T-helper 22 cell (primary cell): ENCODE measurements around the gene HTR3C.

Source experiments
- DNase-seq: peaks from one replicate; pipeline ENCODE4 v3.0.0-alpha.2; 2020; ENCODE audit warnings: low read depth

The HTR3C gene

DNA sequence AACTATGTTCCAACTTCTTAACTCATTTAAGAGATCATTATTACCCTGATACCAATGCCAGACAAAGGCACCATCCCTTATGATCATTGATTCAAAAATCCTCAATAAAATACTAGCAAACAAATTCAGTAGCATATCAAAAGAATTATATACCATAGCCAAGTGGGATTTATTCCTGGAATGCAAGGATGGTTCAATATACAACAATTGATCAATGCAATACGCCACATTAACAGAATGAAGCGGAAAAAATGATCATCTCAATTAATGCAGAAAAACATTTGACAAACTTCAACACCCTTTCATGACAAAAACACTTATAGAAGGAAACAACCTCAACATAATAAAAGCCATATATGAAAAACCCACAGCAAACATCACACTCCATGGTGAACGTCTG lies 39.4 kb downstream of the HTR3C start:
- no peak for DNase-seq

DNA sequence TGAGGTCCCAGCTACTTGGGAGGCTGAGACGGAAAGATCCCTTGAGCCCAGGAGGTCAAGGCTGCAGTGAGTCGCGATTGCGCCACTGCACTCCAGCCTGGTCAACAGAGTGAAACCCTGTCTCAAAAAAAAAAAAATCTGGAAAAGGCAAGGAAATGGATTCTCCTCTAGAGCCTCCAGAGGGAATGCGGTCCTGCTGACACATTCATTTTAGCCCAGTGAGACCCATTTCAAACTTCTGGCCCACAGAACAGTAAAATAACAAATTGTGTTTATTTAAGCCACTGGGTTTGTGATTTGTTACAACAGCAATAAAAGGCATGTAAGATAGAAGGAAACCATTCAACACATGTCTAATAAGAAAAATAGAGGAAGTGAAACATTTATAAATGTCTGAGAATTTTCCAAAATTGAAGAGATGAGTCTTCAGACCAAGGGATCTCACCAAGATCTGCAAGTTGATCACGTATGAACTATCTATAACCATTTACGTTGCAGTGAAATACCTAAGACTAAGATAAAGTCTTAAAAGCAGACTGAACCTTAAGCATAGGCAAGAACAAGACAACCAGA lies 44.0 kb downstream of the HTR3C start, which contains the start of gene HTR3E:
Gene HTR3E, plus strand, starts transcription at position 254 of the 573 bp plus-strand sequence. CDS start 466 bp downstream, outside the sequence.
- DNase-seq = no peak

DNA sequence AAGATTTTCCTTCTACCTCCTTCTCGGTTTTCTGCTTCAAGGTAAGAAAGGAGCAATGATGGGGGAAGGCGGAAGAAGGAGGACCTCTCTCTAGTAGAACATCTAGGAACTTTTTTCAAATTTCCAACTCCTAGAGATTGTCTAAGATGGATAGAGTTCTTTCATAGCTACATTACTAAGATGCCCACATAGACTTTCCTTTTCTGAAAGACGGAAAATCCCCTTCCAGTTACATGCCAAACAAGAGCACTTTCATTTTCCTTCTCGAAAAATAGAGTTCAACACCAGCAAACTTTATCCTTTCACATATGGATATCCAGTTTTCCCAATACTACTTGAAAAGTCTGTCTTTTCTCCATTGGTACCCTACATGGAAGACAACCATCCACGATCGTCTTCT lies 44.7 kb downstream of the HTR3C start:
- no peak for DNase-seq

DNA sequence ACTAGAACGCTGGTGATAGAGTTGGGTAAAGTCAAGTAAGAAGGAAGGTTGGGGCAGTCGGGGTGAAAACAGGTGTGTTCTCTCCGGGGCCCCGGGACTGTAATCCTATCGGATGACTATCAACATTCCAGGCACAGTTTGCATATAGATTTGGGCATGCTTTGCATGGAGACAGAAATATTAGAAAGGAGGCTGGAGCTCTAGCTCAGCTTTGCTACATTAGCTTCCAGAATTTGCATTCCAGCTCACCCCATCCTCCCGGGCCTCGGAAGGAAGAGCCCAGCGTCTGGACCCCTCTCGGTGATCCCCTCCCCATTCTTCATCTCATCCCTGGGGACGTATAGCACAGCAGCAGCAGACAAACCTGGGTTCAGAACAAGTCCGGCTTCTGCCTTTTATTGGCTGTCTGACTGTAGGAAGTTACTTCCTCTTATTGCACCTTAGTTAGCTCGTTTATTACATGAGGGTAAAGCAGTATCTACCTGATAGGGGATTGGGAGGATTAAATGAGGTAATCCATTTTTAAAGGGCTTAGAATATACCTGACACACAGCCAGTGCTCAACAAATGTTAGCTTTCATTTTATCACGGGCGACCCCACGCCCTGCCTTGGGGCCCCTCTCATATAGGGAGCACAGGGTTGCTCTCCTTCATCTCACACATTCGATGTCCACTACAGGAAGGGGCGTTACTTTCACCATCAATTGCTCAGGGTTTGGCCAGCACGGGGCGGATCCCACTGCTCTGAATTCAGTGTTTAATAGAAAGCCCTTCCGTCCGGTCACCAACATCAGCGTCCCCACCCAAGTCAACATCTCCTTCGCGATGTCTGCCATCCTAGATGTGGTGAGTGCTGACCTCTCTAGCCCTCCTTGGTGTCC lies 47.2 kb downstream of the HTR3C start:
- no peak for DNase-seq
